IMR-90 (cell line): ENCODE measurements around the gene TELO2. TPM values are rescaled to one million over a fixed set of nuclear protein-coding genes. Genes with fewer than 3 reads are reported as not detected.

ENCODE experiments used
- ATAC-seq: fragments of 200-7000 bp; cut with Tn5 transposase; 2 replicates; pipeline ENCODE4 v1.9.1; 2020; ENCODE audit warnings: low read depth, mild to moderate bottlenecking, moderate library complexity
- BruUV-seq: library from RNA; stranded (reverse); fragments of 400-500 nt; replicated peaks from 2 replicates; lab custom pipeline; 2021; lab: Mats Ljungman, UMichigan
- CTCF ChIA-PET: fragments of 300-600 bp; formaldehyde crosslinking; extraction: SDS; loops from one replicate; lab custom pipeline; 2021; ENCODE audit warnings: antibody characterized with exemption; lab: Yijun Ruan, JAX
- POLR2A ChIA-PET: fragments of 300-600 bp; sonication (Branson Sonifier 250); formaldehyde crosslinking; loops from one replicate; lab custom pipeline; 2022; ENCODE audit warnings: antibody characterized with exemption; ENCODE audit not compliant: unreplicated experiment; lab: Charles Lee
- DNase-seq: peaks from one replicate; pipeline ENCODE4 v3.0.0; 2013
- H2AFZ ChIP-seq: replicated peaks from 2 replicates; pipeline ENCODE3; 2013; ENCODE audit warnings: low read length, mild to moderate bottlenecking; ENCODE audit not compliant: poor library complexity
- H2AK5ac ChIP-seq: 2 replicates; pipeline ENCODE4 v1.6.1; 2013; ENCODE audit warnings: low read depth, low read length, inconsistent platforms
- H2AK9ac ChIP-seq: replicated peaks from 2 replicates; pipeline ENCODE3; 2013; ENCODE audit warnings: mild to moderate bottlenecking, low read depth, low read length, moderate library complexity; ENCODE audit not compliant: poor library complexity
- H2BK120ac ChIP-seq: 2 replicates; pipeline ENCODE4 v1.6.1; 2013; ENCODE audit warnings: low read depth, low read length, inconsistent platforms
- H2BK15ac ChIP-seq: 3 replicates; pipeline ENCODE4 v1.6.1; 2013; ENCODE audit warnings: low read depth, low read length, inconsistent platforms
- H2BK20ac ChIP-seq: 2 replicates; pipeline ENCODE4 v1.6.1; 2013; ENCODE audit warnings: low read depth, mild to moderate bottlenecking, inconsistent platforms, low read length, moderate library complexity
- H2BK5ac ChIP-seq: 2 replicates; pipeline ENCODE4 v1.6.1; 2013; ENCODE audit warnings: mild to moderate bottlenecking, low read depth, low read length, inconsistent platforms; ENCODE audit not compliant: poor library complexity, severe bottlenecking
- H3K14ac ChIP-seq: replicated peaks from 2 replicates; pipeline ENCODE4 v1.6.1; 2013; ENCODE audit warnings: low read depth, low read length, inconsistent platforms
- H3K18ac ChIP-seq: 2 replicates; pipeline ENCODE4 v1.6.1; 2013; ENCODE audit warnings: low read depth, low read length, control low read depth
- H3K23ac ChIP-seq: 2 replicates; pipeline ENCODE4 v1.6.1; 2013; ENCODE audit warnings: low read depth, low read length, inconsistent platforms
- H3K27ac ChIP-seq: 2 replicates; pipeline ENCODE4 v1.5.1; 2013; ENCODE audit warnings: mild to moderate bottlenecking, control low read depth, low read length; ENCODE audit not compliant: insufficient read depth
- H3K27me3 ChIP-seq: 2 replicates; pipeline ENCODE4 v1.6.1; 2013; ENCODE audit warnings: low read length; ENCODE audit not compliant: control insufficient read depth, insufficient read depth
- H3K36me3 ChIP-seq: 2 replicates; pipeline ENCODE4 v1.6.1; 2013; ENCODE audit warnings: low read length, mixed read lengths; ENCODE audit not compliant: control insufficient read depth, insufficient read depth
- H3K4ac ChIP-seq: 2 replicates; pipeline ENCODE4 v1.6.1; 2013; ENCODE audit warnings: low read depth, low read length, inconsistent platforms
- H3K4me1 ChIP-seq: 2 replicates; pipeline ENCODE4 v1.6.1; 2013; ENCODE audit warnings: low read length, mixed read lengths; ENCODE audit not compliant: control insufficient read depth, insufficient read depth
- H3K4me2 ChIP-seq: 2 replicates; pipeline ENCODE4 v1.6.1; 2013; ENCODE audit warnings: low read depth, mild to moderate bottlenecking, control low read depth, low read length, moderate library complexity
- H3K4me3 ChIP-seq: 2 replicates; pipeline ENCODE4 v1.5.1; 2013; ENCODE audit warnings: low read depth, mild to moderate bottlenecking, control low read depth, low read length, moderate library complexity; ENCODE audit not compliant: insufficient read depth
- H3K56ac ChIP-seq: 2 replicates; pipeline ENCODE4 v1.6.1; 2013; ENCODE audit warnings: low read length, inconsistent platforms; ENCODE audit not compliant: insufficient read depth; ENCODE audit errors: extremely low read depth
- H3K79me1 ChIP-seq, 2 experiments: 2 replicates each; pipeline ENCODE4 v1.6.1; 2013; ENCODE audit warnings: low read length in 2 of 2, inconsistent platforms in 1 of 2, low read depth in 1 of 2
- H3K9ac ChIP-seq: 2 replicates; pipeline ENCODE4 v1.6.1; 2013; ENCODE audit warnings: low read depth, low read length, control low read depth
- H3K9me1 ChIP-seq: 2 replicates; pipeline ENCODE4 v1.6.1; 2013; ENCODE audit warnings: low read length, inconsistent platforms; ENCODE audit not compliant: insufficient read depth
- H3K9me3 ChIP-seq: 2 replicates; pipeline ENCODE4 v1.6.1; 2013; ENCODE audit warnings: low read length; ENCODE audit not compliant: control insufficient read depth, insufficient read depth
- H4K20me1 ChIP-seq: 2 replicates; pipeline ENCODE4 v1.6.1; 2013; ENCODE audit warnings: low read length, inconsistent platforms; ENCODE audit not compliant: insufficient read depth
- H4K5ac ChIP-seq: 2 replicates; pipeline ENCODE4 v1.6.1; 2013; ENCODE audit warnings: mild to moderate bottlenecking, low read depth, low read length, control low read depth
- H4K8ac ChIP-seq, 2 experiments: 2 replicates each; pipeline ENCODE4 v1.6.1; 2013; ENCODE audit warnings: low read depth in 2 of 2, low read length in 2 of 2, control low read depth in 1 of 2, inconsistent platforms in 1 of 2
- H4K91ac ChIP-seq: 2 replicates; pipeline ENCODE4 v1.6.1; 2013; ENCODE audit warnings: low read depth, low read length, inconsistent platforms; ENCODE audit not compliant: insufficient read depth
- BHLHE40 ChIP-seq: fragments of 150-350 bp; IDR thresholded peaks from 2 replicates; pipeline ENCODE4 v1.6.1; 2016; ENCODE audit warnings: mild to moderate bottlenecking, low read depth, low read length
- CEBPB ChIP-seq: IDR thresholded peaks from 2 replicates; pipeline ENCODE4 v1.6.1; 2012; ENCODE audit warnings: low read depth, low read length, improper control_type of control experiment
- CHD1 ChIP-seq: IDR thresholded peaks from 2 replicates; pipeline ENCODE4 v1.6.1; 2012; ENCODE audit warnings: low read depth, low read length, improper control_type of control experiment
- ELK1 ChIP-seq: fragments of 150-350 bp; IDR thresholded peaks from 2 replicates; pipeline ENCODE4 v1.6.1; 2016; ENCODE audit warnings: low read depth, mild to moderate bottlenecking, low read length, moderate library complexity, borderline replicate concordance
- FOS ChIP-seq: fragments of 150-350 bp; IDR thresholded peaks from 2 replicates; pipeline ENCODE4 v1.6.1; 2016; ENCODE audit warnings: low read depth, low read length
- MAFK ChIP-seq: IDR thresholded peaks from 2 replicates; pipeline ENCODE4 v1.6.1; 2012; ENCODE audit warnings: low read depth, low read length, improper control_type of control experiment
- MAZ ChIP-seq: IDR thresholded peaks from 2 replicates; pipeline ENCODE4 v1.6.1; 2012; ENCODE audit warnings: low read depth, mild to moderate bottlenecking, low read length, improper control_type of control experiment, moderate library complexity, borderline replicate concordance
- MXI1 ChIP-seq: IDR thresholded peaks from 2 replicates; pipeline ENCODE4 v1.6.1; 2012; ENCODE audit warnings: low read depth, mild to moderate bottlenecking, low read length, moderate library complexity, borderline replicate concordance
- NFE2L2 ChIP-seq: fragments of 150-350 bp; IDR thresholded peaks from 2 replicates; pipeline ENCODE4 v1.6.1; 2016; ENCODE audit warnings: low read depth, mild to moderate bottlenecking, low read length
- POLR2A ChIP-seq: IDR thresholded peaks from 2 replicates; pipeline ENCODE4 v1.6.1; 2012; ENCODE audit warnings: mild to moderate bottlenecking, low read depth, low read length
- RAD21 ChIP-seq: IDR thresholded peaks from 2 replicates; pipeline ENCODE4 v1.6.1; 2012; ENCODE audit warnings: low read length, improper control_type of control experiment
- RCOR1 ChIP-seq: IDR thresholded peaks from 2 replicates; pipeline ENCODE4 v1.6.1; 2012; ENCODE audit warnings: mild to moderate bottlenecking, low read length, improper control_type of control experiment; ENCODE audit not compliant: insufficient replicate concordance
- RFX5 ChIP-seq: IDR thresholded peaks from 2 replicates; pipeline ENCODE4 v1.8.0; 2012; ENCODE audit warnings: low read depth, mild to moderate bottlenecking, low read length, moderate library complexity
- SMC3 ChIP-seq: fragments of 150-350 bp; IDR thresholded peaks from 2 replicates; pipeline ENCODE4 v1.6.1; 2016; ENCODE audit warnings: low read depth, mild to moderate bottlenecking, antibody characterized with exemption, low read length, moderate library complexity
- USF2 ChIP-seq: fragments of 150-350 bp; IDR thresholded peaks from 2 replicates; pipeline ENCODE4 v1.6.1; 2017; ENCODE audit warnings: mild to moderate bottlenecking, antibody characterized with exemption, low read length, low read depth
- whole genome bisulfite sequencing, 2 experiments: methylation state at CpG; one replicate each; pipeline versions ENCODE4 v1.1.5 to v1.1.7; 2013; ENCODE audit warnings: missing lambda C conversion rate in 2 of 2; ENCODE audit not compliant: insufficient read length in 1 of 2; ENCODE audit errors: extremely low coverage in 2 of 2; 5-methylcytosine and 5-hydroxymethylcytosine counted together
- dilution Hi-C: fragments of 300-500 bp; cut with HindIII; formaldehyde crosslinking; loops from one replicate; pipeline ENCODE4 v1.14.3; 2018; ENCODE audit warnings: low sequenced_read_pairs; ENCODE audit not compliant: unreplicated experiment
- in situ Hi-C: fragments of 300-500 bp; cut with MboI; formaldehyde crosslinking; loops from 3 replicates; pipeline ENCODE4 v1.14.3; 2019; ENCODE audit warnings: low sequenced_read_pairs, inconsistent platforms, mixed read lengths
- intact Hi-C: fragments of 100-400 bp; cut with micrococcal nuclease; formaldehyde crosslinking; loops from 2 replicates; pipeline ENCODE4 v1.10.0; 2022
- polyA plus RNA-seq, 3 experiments: library from polyadenylated mRNA; depleted of rRNA; stranded (reverse); fragments of >200 nt; gene quantifications; 2 replicates each; pipeline ENCODE4 v1.2.3, GENCODE V29; 2012; ENCODE audit warnings: low replicate concordance in 1 of 3
- total RNA-seq: library from RNA; depleted of rRNA; stranded (reverse); fragments of >200 nt; gene quantifications from 2 replicates; pipeline ENCODE4 v1.2.3, GENCODE V29; 2012
- TF ChIP-seq, protein P1 (sequence below): conservative IDR thresholded peaks from 2 replicates; pipeline ENCODE4 v1.5.1; 2012; ENCODE audit warnings: mild to moderate bottlenecking, low read depth, low read length, improper control_type of control experiment

TELO2 gene
- total and polyA plus RNA-seq, 2 of the 4 experiments (the other 2 are of a cell fraction), result 6.6 to 26.6 TPM

- no peak overlapping the region for H3K4me3 ChIP-seq
- BruUV-seq, result no TSS peak
- H3K4me1 ChIP-seq, result peaks cover 17% of the 10 kb centered on the region
- ChIA-PET POLR2A (no interaction called here), CTCF (no interaction called here)
- H4K20me1 ChIP-seq, result 0 out of 2 replicates have a peak, but pooled peaks cover 3% of the 10 kb centered on the region
- H3K9me3 ChIP-seq, result no peaks in the 10 kb centered on the region
- H3K4me2 ChIP-seq, result no peak overlapping the region
- DNase-seq, result no peak
- H3K14ac ChIP-seq, result no peak overlapping the region
- H3K79me1 ChIP-seq, result peaks cover 5 to 49% of the 10 kb centered on the region in 2 experiments; a peak in 3 of 4 replicates
- no peak for ATAC-seq
- H2AK9ac ChIP-seq, result no peak overlapping the region
- H3K56ac ChIP-seq, result no peak overlapping the region
- dilution Hi-C loops, result no loop called here
- H3K9me1 ChIP-seq, result no peaks in the 10 kb centered on the region
- H2AK5ac ChIP-seq, result no peak overlapping the region
- intact Hi-C loops, result no loop called here
- in situ Hi-C loops, result no loop called here
- no peak overlapping the region for H4K5ac ChIP-seq
- 92% methylated on average over 11 of the region's 13 CpGs; no CpG with 5 or more reads in 1 of the 2 experiments for WGBS, 2 experiments
- H2AFZ ChIP-seq, result no peak overlapping the region
- H2BK5ac ChIP-seq, result no peak overlapping the region
- H4K8ac ChIP-seq, result no peak overlapping the region
- no peak overlapping the region for H3K27ac ChIP-seq
- no peaks in the 10 kb centered on the region for H3K27me3 ChIP-seq
- no peak overlapping the region for H3K18ac ChIP-seq
- no peak overlapping the region for H2BK120ac ChIP-seq
- no peak overlapping the region for H3K9ac ChIP-seq
- no peak overlapping the region for H3K4ac ChIP-seq
- no peak overlapping the region for H3K23ac ChIP-seq
- TF ChIP-seq MXI1, result no peak
- no peak for TF ChIP-seq CEBPB
- no peak for TF ChIP-seq ELK1
- TF ChIP-seq CHD1, result no peak
- no peak for TF ChIP-seq POLR2A
- TF ChIP-seq MAFK, result no peak
- TF ChIP-seq, protein P1, sequence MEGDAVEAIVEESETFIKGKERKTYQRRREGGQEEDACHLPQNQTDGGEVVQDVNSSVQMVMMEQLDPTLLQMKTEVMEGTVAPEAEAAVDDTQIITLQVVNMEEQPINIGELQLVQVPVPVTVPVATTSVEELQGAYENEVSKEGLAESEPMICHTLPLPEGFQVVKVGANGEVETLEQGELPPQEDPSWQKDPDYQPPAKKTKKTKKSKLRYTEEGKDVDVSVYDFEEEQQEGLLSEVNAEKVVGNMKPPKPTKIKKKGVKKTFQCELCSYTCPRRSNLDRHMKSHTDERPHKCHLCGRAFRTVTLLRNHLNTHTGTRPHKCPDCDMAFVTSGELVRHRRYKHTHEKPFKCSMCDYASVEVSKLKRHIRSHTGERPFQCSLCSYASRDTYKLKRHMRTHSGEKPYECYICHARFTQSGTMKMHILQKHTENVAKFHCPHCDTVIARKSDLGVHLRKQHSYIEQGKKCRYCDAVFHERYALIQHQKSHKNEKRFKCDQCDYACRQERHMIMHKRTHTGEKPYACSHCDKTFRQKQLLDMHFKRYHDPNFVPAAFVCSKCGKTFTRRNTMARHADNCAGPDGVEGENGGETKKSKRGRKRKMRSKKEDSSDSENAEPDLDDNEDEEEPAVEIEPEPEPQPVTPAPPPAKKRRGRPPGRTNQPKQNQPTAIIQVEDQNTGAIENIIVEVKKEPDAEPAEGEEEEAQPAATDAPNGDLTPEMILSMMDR, result no peak
- no peak for TF ChIP-seq FOS
- TF ChIP-seq SMC3, result no peak
- TF ChIP-seq RAD21, result no peak
- TF ChIP-seq RFX5, result no peak
- no peak for TF ChIP-seq RCOR1
- no peak for TF ChIP-seq BHLHE40
- no peak for TF ChIP-seq MAZ
- TF ChIP-seq NFE2L2, result no peak
- no peak for TF ChIP-seq USF2
- no peak overlapping the region for H2BK20ac ChIP-seq
- H3K36me3 ChIP-seq, result peaks cover 19% of the 10 kb centered on the region
- H4K91ac ChIP-seq, result no peak overlapping the region
- H2BK15ac ChIP-seq, result no peak overlapping the region
Measured at GRCh38 chr16:1536601-1537000, 43.4 kb downstream of the TELO2 start.
